ENCODE measurements around the gene NISCH. TPM values are rescaled to one million over a fixed set of nuclear protein-coding genes. Genes with fewer than 3 reads are reported as not detected.

Gene NISCH
- total RNA-seq, 2 donors from 2014 or later, result 80.2 to 81.7 TPM

DNA sequence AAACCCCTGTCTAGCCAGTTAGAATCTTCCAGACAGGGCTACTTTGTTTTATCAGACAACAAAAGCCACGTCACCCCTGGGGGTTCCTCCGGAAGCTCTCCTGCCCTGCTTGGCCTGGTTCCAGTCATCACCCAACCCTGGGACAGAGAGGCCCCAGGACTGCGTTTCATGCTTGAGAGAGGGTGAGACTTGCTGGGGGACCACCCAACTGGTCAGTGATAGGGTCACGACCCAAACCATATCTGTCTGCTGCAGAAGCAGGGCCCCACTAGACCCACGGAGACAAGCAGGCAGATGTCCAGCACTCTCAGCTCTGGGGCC is 77.1 kb downstream of the NISCH start:
- no peaks in the 10 kb centered on the region for H3K27me3 Mint-ChIP-seq (ENCODE audit: low read depth)
- H3K27ac Mint-ChIP-seq, result peak overlapping the region; percentile 77
- H3K4me3 Mint-ChIP-seq, result peak overlapping the region; percentile 82 to 88
- no peak for ATAC-seq (replicated peaks in 1 of 2)
- H3K4me1 Mint-ChIP-seq (ENCODE audit: low read depth), result peaks cover 19% of the 10 kb centered on the region
- H3K9me3 Mint-ChIP-seq, result no peaks in the 10 kb centered on the region
- peaks cover 2% of the 10 kb centered on the region in 2 donors for H3K36me3 Mint-ChIP-seq (ENCODE audit: insufficient read depth in 2 of 2)
- DNase-seq, result peak; percentile 44 to 47

DNA sequence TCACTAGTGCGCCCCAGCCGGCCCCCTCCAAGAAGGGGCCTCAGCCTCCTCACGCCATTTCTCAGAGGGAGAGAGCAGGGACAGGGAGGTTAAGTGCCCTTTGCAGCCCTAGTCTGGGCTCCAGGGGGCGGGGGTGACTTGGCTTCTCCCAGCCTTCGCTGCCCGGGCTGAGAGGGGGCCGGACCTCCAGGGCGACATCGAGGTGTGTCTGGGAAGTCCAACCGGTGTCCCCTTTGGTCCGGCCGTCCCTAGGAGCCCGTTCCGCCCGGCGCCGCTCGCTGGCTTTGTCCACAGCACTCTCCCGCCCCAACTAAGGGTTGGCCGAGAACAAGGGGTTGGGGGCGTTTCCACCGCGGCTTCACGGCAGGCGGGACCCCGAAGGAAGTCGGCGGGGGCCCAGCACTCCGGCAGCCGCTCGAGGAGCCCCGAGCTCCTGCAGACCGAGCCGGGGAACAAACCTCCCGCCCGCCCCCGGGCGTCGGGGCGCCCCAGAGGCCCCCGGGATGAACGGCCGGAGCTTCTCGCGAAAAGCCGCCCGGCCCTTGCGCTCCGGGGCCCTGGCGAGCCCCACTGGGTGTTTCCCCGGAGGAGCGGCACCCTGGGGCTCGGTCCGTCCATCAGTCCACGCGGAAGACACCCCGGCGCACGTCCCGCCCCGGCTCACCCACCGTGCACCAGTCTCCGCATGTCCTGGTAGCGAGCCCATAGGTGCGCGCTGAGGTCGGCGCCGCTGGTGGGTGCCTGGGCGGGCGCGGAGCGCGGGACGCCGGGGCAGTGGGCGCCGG is 77.6 kb downstream of the NISCH start:
- H3K9me3 Mint-ChIP-seq, result no peaks in the 10 kb centered on the region
- ATAC-seq (replicated peaks in 1 of 2) (peak; percentile 2 to 7), DNase-seq (peak; percentile 38 to 42)
- H3K27ac Mint-ChIP-seq, result peak overlapping the region; percentile 77
- no peaks in the 10 kb centered on the region for H3K27me3 Mint-ChIP-seq (ENCODE audit: low read depth)
- peak overlapping the region; percentile 82 to 88 for H3K4me3 Mint-ChIP-seq
- H3K36me3 Mint-ChIP-seq (ENCODE audit: insufficient read depth in 2 of 2), result peaks cover 2% of the 10 kb centered on the region in 2 donors
- peaks cover 25% of the 10 kb centered on the region for H3K4me1 Mint-ChIP-seq (ENCODE audit: low read depth)

DNA sequence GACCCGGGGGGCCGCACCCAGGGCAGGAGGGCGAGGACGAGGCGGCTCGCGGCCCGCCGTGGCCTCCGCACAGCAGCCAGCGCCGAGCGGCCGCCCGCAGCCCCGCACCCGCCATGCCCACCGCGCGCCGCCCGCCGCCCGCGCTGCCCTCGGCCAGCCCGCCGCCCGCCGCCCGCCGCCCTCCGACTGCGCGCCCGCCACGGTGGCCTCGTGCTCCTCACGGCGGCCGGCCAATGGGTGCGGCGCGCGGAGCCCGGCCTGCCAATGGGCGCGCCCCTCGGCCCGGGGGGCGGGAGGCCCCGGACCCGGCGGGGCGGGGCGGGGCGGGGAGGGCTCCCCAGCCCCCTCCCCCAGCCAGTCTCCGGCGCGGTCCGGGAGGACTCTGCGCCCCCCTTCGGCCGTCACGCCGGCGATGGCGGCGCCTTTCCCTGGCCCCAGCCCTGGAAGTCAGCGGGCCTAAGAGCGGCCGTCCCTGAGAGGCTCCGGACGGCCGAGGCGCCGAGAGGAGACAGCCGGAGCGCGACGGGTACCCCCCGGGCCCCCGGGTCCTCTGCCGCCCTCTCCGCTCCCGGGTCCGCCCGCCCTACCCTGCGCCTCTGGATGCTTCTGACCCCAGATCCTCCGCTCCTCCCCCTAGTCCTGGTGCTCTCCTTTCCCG is 78.3 kb downstream of the NISCH start, which contains the start of gene NT5DC2:
TSS of gene NT5DC2 (minus strand) at position 235 of the 658 bp plus-strand sequence. CDS start at position 115, 120 bp downstream.
- Mint-ChIP-seq H3K4me3 (peak within 1 kb of the TSS; percentile 92 to 96), H3K4me1 (ENCODE audit: low read depth) (peaks cover 32% of the 10 kb centered on the region), H3K27ac (peak within 1 kb of the TSS; percentile 77), H3K27me3 (ENCODE audit: low read depth) (no peaks in the 10 kb centered on the region), H3K9me3 (no peaks in the 10 kb centered on the region), H3K36me3 (ENCODE audit: insufficient read depth in 2 of 2) (peaks cover 2% of the 10 kb centered on the region in 2 donors)
- ATAC-seq (replicated peaks in 1 of 2) (peak; percentile 56 to 59), DNase-seq (peak; percentile 78 to 83)

DNA sequence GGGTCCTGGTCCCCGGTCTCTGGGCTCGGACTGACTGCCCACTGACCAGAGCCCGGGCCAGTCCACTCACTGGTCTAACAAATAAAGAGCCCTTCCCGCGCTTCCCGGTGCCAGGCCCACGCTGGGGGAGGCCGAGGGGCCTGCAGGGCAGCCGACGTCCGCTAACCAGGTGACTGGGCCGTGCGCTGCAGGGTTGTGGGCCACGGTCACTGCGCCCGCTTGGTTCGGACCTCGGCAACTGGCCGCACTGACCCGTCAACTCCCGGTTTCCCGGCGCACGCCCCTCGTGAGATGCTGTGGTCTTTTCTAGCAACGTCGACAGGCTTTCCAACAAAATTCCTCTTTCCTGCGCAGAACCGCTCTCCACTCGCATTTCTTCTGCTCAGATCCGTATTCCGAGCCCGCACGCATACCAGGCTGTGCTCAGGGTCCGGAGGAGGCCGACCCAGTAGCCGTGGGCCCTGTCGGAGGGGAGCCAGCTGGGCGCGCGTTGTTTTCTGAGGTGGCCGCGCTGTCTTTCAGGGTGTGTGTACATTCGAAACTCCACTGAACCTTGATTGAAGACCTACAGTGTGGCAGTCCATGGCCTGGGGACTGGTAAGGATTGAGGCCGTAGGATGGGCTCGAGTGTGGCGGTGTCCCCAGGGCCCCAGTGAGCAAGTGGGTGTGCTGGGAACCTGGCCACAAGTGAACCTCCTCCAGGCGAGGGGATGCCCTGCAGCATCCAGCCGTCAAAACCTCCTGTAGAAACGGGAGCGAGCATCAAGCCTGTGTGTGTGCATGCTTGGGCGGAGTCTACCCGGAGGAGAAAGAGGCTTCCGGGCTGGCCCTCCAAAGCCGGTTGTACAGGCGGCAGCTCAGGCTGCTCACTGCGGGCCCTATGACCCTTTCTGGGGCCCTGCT is 79.1 kb downstream of the NISCH start:
- H3K4me3 Mint-ChIP-seq, result peak overlapping the region; percentile 92 to 96
- H3K9me3 Mint-ChIP-seq, result peaks cover 0 to 3% of the 10 kb centered on the region in 2 donors
- DNase-seq (peak in 1 of 2 donors; percentile 5), ATAC-seq (replicated peaks in 1 of 2) (no peak)
- peaks cover 6 to 8% of the 10 kb centered on the region in 2 donors for H3K36me3 Mint-ChIP-seq (ENCODE audit: insufficient read depth in 2 of 2)
- H3K27me3 Mint-ChIP-seq (ENCODE audit: low read depth), result no peaks in the 10 kb centered on the region
- peak overlapping the region; percentile 61 for H3K27ac Mint-ChIP-seq
- H3K4me1 Mint-ChIP-seq (ENCODE audit: low read depth), result peaks cover 40% of the 10 kb centered on the region

- Mint-ChIP-seq H3K9me3 (peaks cover 0 to 3% of the 10 kb centered on the region in 2 donors), H3K4me1 (ENCODE audit: low read depth) (peaks cover 47% of the 10 kb centered on the region), H3K27me3 (ENCODE audit: low read depth) (no peaks in the 10 kb centered on the region), H3K4me3 (peak overlapping the region; percentile 96 to 99), H3K36me3 (ENCODE audit: insufficient read depth in 2 of 2) (peaks cover 6 to 8% of the 10 kb centered on the region in 2 donors), H3K27ac (peak overlapping the region; percentile 61)
- DNase-seq (peak in 1 of 2 donors; percentile 1), ATAC-seq (replicated peaks in 1 of 2) (no peak)
Observed at GRCh38 chr3:52535411-52536111, 80.2 kb downstream of the NISCH start.

DNA sequence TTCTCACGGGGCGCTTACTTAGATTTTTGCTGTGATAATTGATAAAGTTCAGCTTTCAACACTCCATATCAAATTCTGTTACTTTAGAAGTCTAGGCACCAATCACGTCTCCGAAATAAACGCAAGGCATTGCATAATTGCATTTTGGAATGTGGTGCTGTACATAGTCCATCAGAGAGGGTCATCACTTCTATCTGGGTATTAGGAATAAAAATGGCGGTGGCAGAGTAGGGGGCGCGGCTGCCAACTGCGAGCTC is 80.6 kb downstream of the NISCH start:
- Mint-ChIP-seq H3K27me3 (ENCODE audit: low read depth) (no peaks in the 10 kb centered on the region), H3K27ac (no peak overlapping the region), H3K4me3 (peak overlapping the region; percentile 96 to 99), H3K9me3 (peaks cover 0 to 3% of the 10 kb centered on the region in 2 donors), H3K36me3 (ENCODE audit: insufficient read depth in 2 of 2) (peaks cover 8% of the 10 kb centered on the region in 2 donors), H3K4me1 (ENCODE audit: low read depth) (peaks cover 47% of the 10 kb centered on the region)
- DNase-seq (no peak), ATAC-seq (replicated peaks in 1 of 2) (no peak)

DNA sequence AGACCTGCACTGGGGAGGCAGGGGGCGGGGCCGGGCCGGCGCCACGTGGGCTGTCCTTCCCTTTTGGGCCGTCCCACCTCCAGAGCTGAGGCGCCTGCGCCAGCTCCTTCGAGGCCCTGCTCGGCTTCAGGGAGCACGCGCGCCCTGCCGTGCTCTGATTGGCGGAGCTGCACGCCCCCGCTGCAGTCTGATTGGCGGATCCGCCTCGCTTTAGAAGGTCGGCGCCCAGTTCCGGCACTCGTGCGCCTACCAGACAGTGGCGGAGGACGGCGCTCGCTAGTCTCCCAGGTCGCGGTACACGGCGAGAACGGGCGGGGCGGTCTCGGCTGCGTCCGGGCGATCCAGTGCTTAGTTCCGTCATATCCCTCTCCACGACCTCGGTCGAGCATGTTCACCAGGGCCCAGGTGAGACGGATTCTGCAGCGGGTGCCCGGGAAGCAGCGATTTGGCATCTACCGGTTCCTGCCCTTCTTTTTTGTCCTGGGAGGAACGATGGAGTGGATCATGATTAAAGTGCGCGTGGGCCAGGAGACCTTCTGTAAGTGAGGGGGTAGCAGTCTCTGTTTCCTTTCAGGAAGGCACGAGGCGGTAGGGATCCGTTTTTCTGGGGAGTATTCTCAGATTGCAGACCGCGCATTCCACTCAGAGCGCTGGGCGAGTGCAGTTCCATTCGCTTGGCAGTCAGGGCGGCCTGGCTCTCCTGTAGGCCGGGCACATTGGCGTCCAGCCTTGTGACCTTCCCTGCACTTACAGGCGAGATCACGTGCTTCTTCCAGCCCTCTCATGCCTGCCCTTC is 81.2 kb downstream of the NISCH start, which contains the start of gene UQCC5:
TSS of gene UQCC5 (plus strand) at position 237 of the 796 bp plus-strand sequence. CDS start at position 388, 151 bp downstream.
- no peaks in the 10 kb centered on the region for H3K27me3 Mint-ChIP-seq (ENCODE audit: low read depth)
- peak within 1 kb of the TSS; percentile 96 to 99 for H3K4me3 Mint-ChIP-seq
- peaks cover 8 to 9% of the 10 kb centered on the region in 2 donors for H3K36me3 Mint-ChIP-seq (ENCODE audit: insufficient read depth in 2 of 2)
- H3K27ac Mint-ChIP-seq, result peak within 1 kb of the TSS; percentile 94
- peak; percentile 98 to 99 for DNase-seq
- H3K4me1 Mint-ChIP-seq (ENCODE audit: low read depth), result peaks cover 47% of the 10 kb centered on the region
- H3K9me3 Mint-ChIP-seq, result peaks cover 0 to 3% of the 10 kb centered on the region in 2 donors
- peak; percentile 89 to 90 for ATAC-seq (replicated peaks in 1 of 2)

- H3K27ac Mint-ChIP-seq, result peak overlapping the region; percentile 94
- DNase-seq (no peak), ATAC-seq (replicated peaks in 1 of 2) (no peak)
- H3K27me3 Mint-ChIP-seq (ENCODE audit: low read depth), result no peaks in the 10 kb centered on the region
- H3K36me3 Mint-ChIP-seq (ENCODE audit: insufficient read depth in 2 of 2), result peaks cover 8 to 9% of the 10 kb centered on the region in 2 donors
- peak overlapping the region; percentile 96 to 99 for H3K4me3 Mint-ChIP-seq
- H3K9me3 Mint-ChIP-seq, result peaks cover 0 to 3% of the 10 kb centered on the region in 2 donors
- peaks cover 47% of the 10 kb centered on the region for H3K4me1 Mint-ChIP-seq (ENCODE audit: low read depth)
Observed at GRCh38 chr3:52537165-52537620, 81.8 kb downstream of the NISCH start.

DNA sequence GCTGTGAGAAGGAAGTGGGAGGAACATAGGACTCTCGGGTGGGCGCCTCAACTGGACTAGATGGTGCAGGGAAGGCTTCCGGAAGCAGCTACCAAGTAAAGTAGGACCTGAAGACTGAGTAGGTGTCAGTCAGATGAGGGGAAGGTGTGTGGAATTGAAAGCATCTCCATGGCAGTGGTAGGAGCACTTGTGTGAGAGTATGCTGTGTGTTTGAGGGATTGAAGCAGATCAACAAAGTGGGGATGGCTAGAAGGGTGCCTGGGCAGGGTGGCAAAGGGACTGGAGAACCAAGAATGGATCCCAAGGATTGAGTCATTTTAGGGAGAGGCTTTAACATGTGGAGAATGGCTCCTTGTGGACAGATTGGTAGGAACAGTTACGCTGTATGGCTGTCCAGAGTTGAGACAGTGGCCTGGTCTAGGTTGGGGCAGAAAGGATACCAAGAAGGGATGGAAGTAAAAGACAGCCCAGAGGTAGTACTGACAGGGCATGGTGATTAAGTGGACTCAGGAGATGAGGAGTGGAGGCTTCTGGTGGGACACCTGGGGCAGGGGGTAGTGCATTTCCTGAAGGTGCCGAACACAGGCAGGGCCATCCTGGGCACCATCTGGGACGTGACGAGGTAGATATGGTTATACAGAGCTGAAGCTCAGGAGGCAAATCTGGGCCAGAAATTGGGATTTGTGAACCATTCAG is 82.5 kb downstream of the NISCH start:
- H3K4me1 Mint-ChIP-seq (ENCODE audit: low read depth), result peaks cover 47% of the 10 kb centered on the region
- no peak for DNase-seq
- H3K27ac Mint-ChIP-seq, result peak overlapping the region; percentile 34
- no peaks in the 10 kb centered on the region for H3K27me3 Mint-ChIP-seq (ENCODE audit: low read depth)
- H3K4me3 Mint-ChIP-seq, result peak overlapping the region; percentile 96 to 99
- no peak for ATAC-seq (replicated peaks in 1 of 2)
- H3K36me3 Mint-ChIP-seq (ENCODE audit: insufficient read depth in 2 of 2), result peaks cover 8 to 9% of the 10 kb centered on the region in 2 donors
- peaks cover 0 to 3% of the 10 kb centered on the region in 2 donors for H3K9me3 Mint-ChIP-seq

- peak overlapping the region; percentile 87 for H3K27ac Mint-ChIP-seq
- no peak for DNase-seq
- peaks cover 47% of the 10 kb centered on the region for H3K4me1 Mint-ChIP-seq (ENCODE audit: low read depth)
- ATAC-seq (replicated peaks in 1 of 2), result no peak
- peaks cover 8 to 11% of the 10 kb centered on the region in 2 donors for H3K36me3 Mint-ChIP-seq (ENCODE audit: insufficient read depth in 2 of 2)
- H3K4me3 Mint-ChIP-seq, result peak overlapping the region; percentile 32 to 52
- peaks cover 0 to 3% of the 10 kb centered on the region in 2 donors for H3K9me3 Mint-ChIP-seq
- no peaks in the 10 kb centered on the region for H3K27me3 Mint-ChIP-seq (ENCODE audit: low read depth)
Observed at GRCh38 chr3:52539010-52539653, 83.7 kb downstream of the NISCH start.

DNA sequence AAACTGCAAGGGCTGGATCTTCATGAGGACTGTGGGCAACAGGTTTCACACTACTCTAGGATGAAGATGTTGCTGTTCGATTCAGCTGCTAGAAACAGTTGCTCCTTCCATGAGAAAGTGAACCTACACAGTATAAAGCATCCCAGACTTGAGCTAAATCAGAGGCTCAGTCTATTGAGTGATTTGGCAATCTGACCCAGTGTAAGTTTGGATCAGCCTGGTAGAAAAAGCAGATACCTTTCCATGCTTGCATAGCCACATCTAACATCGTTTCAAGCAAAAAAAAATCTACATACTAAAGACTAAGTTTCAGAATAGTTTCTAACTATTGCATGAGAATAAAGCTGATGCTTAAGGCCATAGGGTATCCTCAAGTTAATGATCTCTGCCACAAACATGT is 85.6 kb downstream of the NISCH start:
- no peak for ATAC-seq (replicated peaks in 1 of 2)
- H3K27me3 Mint-ChIP-seq (ENCODE audit: low read depth), result no peaks in the 10 kb centered on the region
- H3K36me3 Mint-ChIP-seq (ENCODE audit: insufficient read depth in 2 of 2), result peaks cover 6 to 11% of the 10 kb centered on the region in 2 donors
- H3K27ac Mint-ChIP-seq, result peak overlapping the region; percentile 58
- DNase-seq, result no peak
- peaks cover 0 to 3% of the 10 kb centered on the region in 2 donors for H3K9me3 Mint-ChIP-seq
- H3K4me1 Mint-ChIP-seq (ENCODE audit: low read depth), result peaks cover 37% of the 10 kb centered on the region
- no peak overlapping the region for H3K4me3 Mint-ChIP-seq
